SK-N-SH treated with all-trans-retinoic acid at 6 μM for 48 hours (cell line): ENCODE measurements around the gene TTL.

Experiments
- ATAC-seq: fragments of 200-7000 bp; cut with Tn5 transposase; 3 replicates; pipeline ENCODE4 v1.9.1; 2020; ENCODE audit warnings: mild to moderate bottlenecking, moderate library complexity
- ARNTL ChIP-seq: fragments of 450-650 bp; formaldehyde crosslinking; IDR thresholded peaks from 2 replicates; pipeline ENCODE4 v1.5.0; 2020; ENCODE audit warnings: low read depth, mild to moderate bottlenecking, moderate library complexity, borderline replicate concordance
- BACH2 ChIP-seq: fragments of 250-450 bp; sonication (Bioruptor Pico); IDR thresholded peaks from 2 replicates; pipeline ENCODE4 v1.9.0; 2021; ENCODE audit warnings: mild to moderate bottlenecking, borderline replicate concordance
- CSDC2 ChIP-seq: fragments of 250-450 bp; sonication (Bioruptor Pico); IDR thresholded peaks from 2 replicates; pipeline ENCODE4 v1.5.0; 2020; ENCODE audit warnings: mild to moderate bottlenecking, moderate library complexity
- ESRRG ChIP-seq: fragments of 250-450 bp; sonication (Bioruptor Pico); IDR thresholded peaks from 2 replicates; pipeline ENCODE4 v1.6.1; 2021; ENCODE audit warnings: mild to moderate bottlenecking
- GLIS3 ChIP-seq: fragments of 250-450 bp; sonication (Bioruptor Pico); IDR thresholded peaks from 2 replicates; pipeline ENCODE4 v1.5.0; 2020; ENCODE audit warnings: mild to moderate bottlenecking, moderate library complexity
- ISL1 ChIP-seq: fragments of 250-450 bp; sonication (Bioruptor Pico); IDR thresholded peaks from 2 replicates; pipeline ENCODE4 v2.1.2; 2022; ENCODE audit warnings: mild to moderate bottlenecking, moderate library complexity
- OSR1 ChIP-seq: fragments of 250-450 bp; sonication (Bioruptor Pico); IDR thresholded peaks from 2 replicates; pipeline ENCODE4 v1.8.0; 2022; ENCODE audit warnings: moderate library complexity, mild to moderate bottlenecking, inconsistent platforms
- PPARA ChIP-seq: fragments of 250-450 bp; sonication (Bioruptor Pico); IDR thresholded peaks from 2 replicates; pipeline ENCODE4 v1.5.0; 2020; ENCODE audit warnings: mild to moderate bottlenecking, borderline replicate concordance
- SNAI2 ChIP-seq: fragments of 250-450 bp; sonication (Bioruptor Pico); IDR thresholded peaks from 2 replicates; pipeline ENCODE4 v1.5.0; 2020; ENCODE audit warnings: mild to moderate bottlenecking, moderate library complexity
- TCF4 ChIP-seq: fragments of 250-450 bp; sonication (Bioruptor Pico); IDR thresholded peaks from 2 replicates; pipeline ENCODE4 v1.8.0; 2021; ENCODE audit warnings: mild to moderate bottlenecking, moderate library complexity, borderline replicate concordance
- ZC3H10 ChIP-seq: fragments of 250-450 bp; sonication (Bioruptor Pico); IDR thresholded peaks from 2 replicates; pipeline ENCODE4 v1.5.1; 2021; ENCODE audit warnings: mild to moderate bottlenecking, moderate library complexity
- ZFP3 ChIP-seq: fragments of 250-450 bp; sonication (Bioruptor Pico); IDR thresholded peaks from 2 replicates; pipeline ENCODE4 v1.5.0; 2020; ENCODE audit warnings: mild to moderate bottlenecking, moderate library complexity
- ZFP30 ChIP-seq: fragments of 450-650 bp; formaldehyde crosslinking; IDR thresholded peaks from 2 replicates; pipeline ENCODE4 v1.5.0; 2022; ENCODE audit warnings: mild to moderate bottlenecking, moderate library complexity
- ZNF565 ChIP-seq: fragments of 450-650 bp; formaldehyde crosslinking; conservative IDR thresholded peaks from 2 replicates; pipeline ENCODE4 v1.5.0; 2020; ENCODE audit warnings: low read depth, mild to moderate bottlenecking, moderate library complexity
- ZNF8 ChIP-seq: fragments of 450-650 bp; formaldehyde crosslinking; IDR thresholded peaks from 2 replicates; pipeline ENCODE4 v1.5.0; 2020; ENCODE audit warnings: mild to moderate bottlenecking, moderate library complexity
- TF ChIP-seq, protein P1 (sequence below): fragments of 250-450 bp; sonication (Bioruptor Pico); IDR thresholded peaks from 2 replicates; pipeline ENCODE4 v1.5.1; 2021; ENCODE audit warnings: mild to moderate bottlenecking, moderate library complexity
- TF ChIP-seq, protein P2 (sequence below): fragments of 250-450 bp; sonication (Bioruptor Pico); IDR thresholded peaks from 2 replicates; pipeline ENCODE4 v1.5.0; 2020; ENCODE audit warnings: mild to moderate bottlenecking, moderate library complexity
- TF ChIP-seq, protein P3 (sequence below): fragments of 250-450 bp; sonication (Bioruptor Pico); IDR thresholded peaks from 2 replicates; pipeline ENCODE4 v1.8.0; 2021; ENCODE audit warnings: low read depth, mild to moderate bottlenecking, moderate library complexity, borderline replicate concordance
- TF ChIP-seq, protein P4 (sequence below): fragments of 250-450 bp; sonication (Bioruptor Pico); IDR thresholded peaks from 2 replicates; pipeline ENCODE4 v1.8.0; 2020; ENCODE audit warnings: mild to moderate bottlenecking, moderate library complexity, borderline replicate concordance

TTL gene

DNA sequence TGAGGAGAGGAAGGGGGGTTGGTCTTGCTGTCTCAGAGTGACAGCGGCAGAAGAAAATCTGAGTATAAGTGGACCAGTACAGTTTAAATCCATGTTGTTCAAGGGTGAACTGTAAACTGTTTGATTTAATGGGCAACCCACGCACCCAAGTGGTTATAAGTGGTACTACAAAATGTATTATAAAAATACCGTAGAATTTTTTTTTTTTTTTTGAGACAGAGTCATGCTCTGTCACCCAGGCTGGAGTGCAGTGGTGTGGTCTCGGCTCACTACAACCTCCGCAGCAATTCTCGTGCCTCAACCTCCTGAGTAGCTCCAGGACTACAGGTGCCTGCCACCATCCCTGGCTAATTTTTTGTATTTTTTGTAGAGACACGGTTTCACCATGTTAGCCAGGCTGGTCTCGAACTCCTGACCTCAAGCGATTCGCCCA lies 100.4 kb downstream of the TTL start (continued):
- TF ChIP-seq, protein P1, sequence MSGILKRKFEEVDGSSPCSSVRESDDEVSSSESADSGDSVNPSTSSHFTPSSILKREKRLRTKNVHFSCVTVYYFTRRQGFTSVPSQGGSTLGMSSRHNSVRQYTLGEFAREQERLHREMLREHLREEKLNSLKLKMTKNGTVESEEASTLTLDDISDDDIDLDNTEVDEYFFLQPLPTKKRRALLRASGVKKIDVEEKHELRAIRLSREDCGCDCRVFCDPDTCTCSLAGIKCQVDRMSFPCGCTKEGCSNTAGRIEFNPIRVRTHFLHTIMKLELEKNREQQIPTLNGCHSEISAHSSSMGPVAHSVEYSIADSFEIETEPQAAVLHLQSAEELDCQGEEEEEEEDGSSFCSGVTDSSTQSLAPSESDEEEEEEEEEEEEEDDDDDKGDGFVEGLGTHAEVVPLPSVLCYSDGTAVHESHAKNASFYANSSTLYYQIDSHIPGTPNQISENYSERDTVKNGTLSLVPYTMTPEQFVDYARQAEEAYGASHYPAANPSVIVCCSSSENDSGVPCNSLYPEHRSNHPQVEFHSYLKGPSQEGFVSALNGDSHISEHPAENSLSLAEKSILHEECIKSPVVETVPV (CRISPR knock-in tag), result no peak
- TF ChIP-seq ESRRG (CRISPR knock-in tag), result no peak

DNA sequence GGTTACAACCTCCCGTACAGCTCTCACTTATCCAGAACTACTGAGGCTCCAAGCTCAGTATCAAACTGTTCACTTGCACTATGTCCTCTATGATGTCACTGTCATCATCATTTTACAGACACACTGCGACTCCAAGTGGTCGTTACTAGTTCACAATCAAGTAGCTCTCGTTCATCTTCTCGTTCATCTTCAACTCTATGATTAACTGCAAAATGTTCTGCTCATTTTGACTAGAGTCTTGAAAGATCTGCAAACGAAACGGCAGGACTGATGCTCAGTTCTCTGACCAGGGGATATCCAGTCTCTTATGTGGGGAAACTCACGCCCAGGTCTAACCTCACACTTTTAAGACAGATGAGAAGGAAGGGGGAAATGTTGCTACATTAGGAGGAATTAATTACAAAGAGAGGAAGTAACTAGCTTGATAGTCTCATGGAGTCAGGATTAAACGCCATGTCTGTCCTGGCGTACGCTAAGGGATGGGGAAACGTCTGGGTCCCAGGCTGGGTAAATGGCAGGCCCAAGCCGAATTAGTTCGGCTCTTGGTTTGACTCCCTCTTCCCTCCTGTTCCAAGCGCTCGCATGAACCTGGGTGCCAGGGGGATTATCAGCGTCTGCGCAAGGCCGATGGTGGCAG lies 101.7 kb downstream of the TTL start:
- ATAC-seq, result peak; percentile 13
- 0 out of 2 replicates have a peak, but pooled peaks have one; percentile 25 for TF ChIP-seq ESRRG (CRISPR knock-in tag)
- no peak for TF ChIP-seq GLIS3

DNA sequence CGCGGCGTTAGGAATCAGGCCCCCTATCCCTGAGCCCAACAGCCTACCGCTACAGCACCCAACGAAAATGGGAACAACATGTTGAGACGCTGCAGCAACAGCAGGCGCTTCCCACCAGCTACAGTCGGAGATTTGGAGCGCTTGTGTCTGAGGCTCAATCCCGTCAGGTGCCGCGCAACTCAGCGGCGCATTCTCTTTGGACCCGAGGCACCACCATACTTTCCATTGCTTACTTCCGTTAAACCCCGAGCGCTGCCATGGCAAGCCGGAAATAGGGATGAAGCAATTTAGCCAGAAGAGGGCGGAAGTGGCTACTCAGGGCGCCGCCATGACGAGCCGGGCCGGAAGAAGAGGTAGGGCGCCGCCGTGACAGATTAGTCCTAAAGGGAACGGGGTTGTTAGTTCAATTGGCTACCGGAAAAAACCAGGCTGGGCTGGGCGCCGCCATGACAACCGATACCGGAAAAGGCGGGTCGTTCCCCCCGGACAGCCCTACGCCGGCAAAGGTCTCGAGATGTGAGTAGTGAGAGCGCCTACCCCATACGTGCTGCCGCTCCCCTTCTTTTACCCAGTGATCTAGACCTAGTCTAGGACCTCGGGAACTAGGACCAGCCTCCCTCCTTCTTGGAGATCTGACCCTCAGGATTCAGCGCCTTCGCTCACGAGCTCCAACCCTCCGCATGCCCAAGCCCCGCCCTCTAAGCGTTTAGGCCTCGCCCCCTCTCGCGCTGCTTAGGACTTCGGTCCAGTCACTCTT lies 102.4 kb downstream of the TTL start, which contains the start of gene CHCHD5:
TSS of gene CHCHD5 (plus strand) at position 476 of the 757 bp plus-strand sequence. CDS start at position 515, 39 bp downstream.
- TF ChIP-seq ISL1 (no peak), ZNF8 (no peak), ZFP3 (CRISPR knock-in tag) (0 out of 2 replicates have a peak, but pooled peaks have one; percentile 60), OSR1 (CRISPR knock-in tag) (no peak), GLIS3 (0 out of 2 replicates have a peak, but pooled peaks have one; percentile 7)
- TF ChIP-seq, protein P1 (CRISPR knock-in tag), result no peak
- ATAC-seq, result peak; percentile 87

DNA sequence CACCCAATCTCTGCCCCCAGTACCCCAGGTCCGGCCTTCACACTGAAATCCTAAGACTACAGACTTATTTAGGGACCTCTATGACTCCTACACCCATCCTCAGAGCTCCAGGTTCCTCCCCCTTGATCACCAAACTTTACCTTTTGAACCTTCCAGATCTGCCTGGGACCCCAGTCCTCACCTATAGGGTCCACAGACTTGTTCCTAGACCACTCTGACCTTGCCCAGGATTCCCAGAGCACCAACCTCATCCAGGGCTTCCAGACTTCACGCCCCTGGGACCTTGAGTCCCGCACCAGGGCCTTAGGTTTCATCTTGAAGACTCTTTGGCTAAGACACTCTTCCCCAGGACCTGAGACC lies 102.9 kb downstream of the TTL start:
- ATAC-seq, result no peak
- TF ChIP-seq ARNTL (CRISPR knock-in tag) (no peak), OSR1 (CRISPR knock-in tag) (no peak), ZC3H10 (no peak), SNAI2 (CRISPR knock-in tag) (no peak), ISL1 (no peak), ZFP3 (CRISPR knock-in tag) (no peak), ZFP30 (CRISPR knock-in tag) (no peak), TCF4 (CRISPR knock-in tag) (no peak), ZNF565 (CRISPR knock-in tag) (no peak), ZNF8 (no peak), PPARA (CRISPR knock-in tag) (no peak), ESRRG (CRISPR knock-in tag) (no peak), CSDC2 (no peak), GLIS3 (no peak), BACH2 (CRISPR knock-in tag) (no peak)
- TF ChIP-seq, protein P2, sequence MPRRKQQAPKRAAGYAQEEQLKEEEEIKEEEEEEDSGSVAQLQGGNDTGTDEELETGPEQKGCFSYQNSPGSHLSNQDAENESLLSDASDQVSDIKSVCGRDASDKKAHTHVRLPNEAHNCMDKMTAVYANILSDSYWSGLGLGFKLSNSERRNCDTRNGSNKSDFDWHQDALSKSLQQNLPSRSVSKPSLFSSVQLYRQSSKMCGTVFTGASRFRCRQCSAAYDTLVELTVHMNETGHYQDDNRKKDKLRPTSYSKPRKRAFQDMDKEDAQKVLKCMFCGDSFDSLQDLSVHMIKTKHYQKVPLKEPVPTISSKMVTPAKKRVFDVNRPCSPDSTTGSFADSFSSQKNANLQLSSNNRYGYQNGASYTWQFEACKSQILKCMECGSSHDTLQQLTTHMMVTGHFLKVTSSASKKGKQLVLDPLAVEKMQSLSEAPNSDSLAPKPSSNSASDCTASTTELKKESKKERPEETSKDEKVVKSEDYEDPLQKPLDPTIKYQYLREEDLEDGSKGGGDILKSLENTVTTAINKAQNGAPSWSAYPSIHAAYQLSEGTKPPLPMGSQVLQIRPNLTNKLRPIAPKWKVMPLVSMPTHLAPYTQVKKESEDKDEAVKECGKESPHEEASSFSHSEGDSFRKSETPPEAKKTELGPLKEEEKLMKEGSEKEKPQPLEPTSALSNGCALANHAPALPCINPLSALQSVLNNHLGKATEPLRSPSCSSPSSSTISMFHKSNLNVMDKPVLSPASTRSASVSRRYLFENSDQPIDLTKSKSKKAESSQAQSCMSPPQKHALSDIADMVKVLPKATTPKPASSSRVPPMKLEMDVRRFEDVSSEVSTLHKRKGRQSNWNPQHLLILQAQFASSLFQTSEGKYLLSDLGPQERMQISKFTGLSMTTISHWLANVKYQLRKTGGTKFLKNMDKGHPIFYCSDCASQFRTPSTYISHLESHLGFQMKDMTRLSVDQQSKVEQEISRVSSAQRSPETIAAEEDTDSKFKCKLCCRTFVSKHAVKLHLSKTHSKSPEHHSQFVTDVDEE (CRISPR knock-in tag), result no peak
- TF ChIP-seq, protein P3, sequence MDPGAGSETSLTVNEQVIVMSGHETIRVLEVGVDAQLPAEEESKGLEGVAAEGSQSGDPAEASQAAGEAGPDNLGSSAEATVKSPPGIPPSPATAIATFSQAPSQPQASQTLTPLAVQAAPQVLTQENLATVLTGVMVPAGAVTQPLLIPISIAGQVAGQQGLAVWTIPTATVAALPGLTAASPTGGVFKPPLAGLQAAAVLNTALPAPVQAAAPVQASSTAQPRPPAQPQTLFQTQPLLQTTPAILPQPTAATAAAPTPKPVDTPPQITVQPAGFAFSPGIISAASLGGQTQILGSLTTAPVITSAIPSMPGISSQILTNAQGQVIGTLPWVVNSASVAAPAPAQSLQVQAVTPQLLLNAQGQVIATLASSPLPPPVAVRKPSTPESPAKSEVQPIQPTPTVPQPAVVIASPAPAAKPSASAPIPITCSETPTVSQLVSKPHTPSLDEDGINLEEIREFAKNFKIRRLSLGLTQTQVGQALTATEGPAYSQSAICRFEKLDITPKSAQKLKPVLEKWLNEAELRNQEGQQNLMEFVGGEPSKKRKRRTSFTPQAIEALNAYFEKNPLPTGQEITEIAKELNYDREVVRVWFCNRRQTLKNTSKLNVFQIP (CRISPR knock-in tag), result no peak
- TF ChIP-seq, protein P1 (CRISPR knock-in tag), result no peak
- TF ChIP-seq, protein P4, sequence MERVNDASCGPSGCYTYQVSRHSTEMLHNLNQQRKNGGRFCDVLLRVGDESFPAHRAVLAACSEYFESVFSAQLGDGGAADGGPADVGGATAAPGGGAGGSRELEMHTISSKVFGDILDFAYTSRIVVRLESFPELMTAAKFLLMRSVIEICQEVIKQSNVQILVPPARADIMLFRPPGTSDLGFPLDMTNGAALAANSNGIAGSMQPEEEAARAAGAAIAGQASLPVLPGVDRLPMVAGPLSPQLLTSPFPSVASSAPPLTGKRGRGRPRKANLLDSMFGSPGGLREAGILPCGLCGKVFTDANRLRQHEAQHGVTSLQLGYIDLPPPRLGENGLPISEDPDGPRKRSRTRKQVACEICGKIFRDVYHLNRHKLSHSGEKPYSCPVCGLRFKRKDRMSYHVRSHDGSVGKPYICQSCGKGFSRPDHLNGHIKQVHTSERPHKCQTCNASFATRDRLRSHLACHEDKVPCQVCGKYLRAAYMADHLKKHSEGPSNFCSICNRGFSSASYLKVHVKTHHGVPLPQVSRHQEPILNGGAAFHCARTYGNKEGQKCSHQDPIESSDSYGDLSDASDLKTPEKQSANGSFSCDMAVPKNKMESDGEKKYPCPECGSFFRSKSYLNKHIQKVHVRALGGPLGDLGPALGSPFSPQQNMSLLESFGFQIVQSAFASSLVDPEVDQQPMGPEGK, result no peak
